GM18499 (cell line): ENCODE results near the gene TGFBR3.

Source experiments
- ATAC-seq: cut with Tn5 transposase; IDR thresholded peaks from one replicate; pipeline ENCODE4 v1.9.1; 2021; ENCODE audit warnings: moderate number of reproducible peaks; ENCODE audit not compliant: insufficient read depth, unreplicated experiment

TGFBR3 gene

DNA sequence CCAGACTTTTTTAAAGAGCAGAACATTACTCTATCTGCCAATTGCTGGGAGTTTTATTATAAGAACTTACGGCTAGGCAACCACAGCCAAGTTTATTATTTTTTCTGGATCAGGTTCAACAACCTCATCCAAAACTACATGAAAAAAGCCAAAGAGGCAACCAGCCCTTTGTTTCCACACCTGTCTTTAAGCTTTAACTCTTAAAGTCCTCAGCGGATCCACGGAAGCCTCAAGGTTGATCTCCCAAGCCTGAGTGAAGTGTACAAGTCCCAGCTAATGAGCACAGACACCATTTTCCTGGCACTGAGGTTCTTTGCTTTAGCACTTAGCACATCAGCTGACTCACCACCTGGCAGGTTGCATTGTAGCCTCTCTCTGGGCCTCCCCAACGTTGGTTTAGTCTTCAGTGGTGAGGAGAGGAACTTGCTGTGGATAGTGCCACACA, 143.1 kb downstream of the TGFBR3 start:
- no peak for ATAC-seq

DNA sequence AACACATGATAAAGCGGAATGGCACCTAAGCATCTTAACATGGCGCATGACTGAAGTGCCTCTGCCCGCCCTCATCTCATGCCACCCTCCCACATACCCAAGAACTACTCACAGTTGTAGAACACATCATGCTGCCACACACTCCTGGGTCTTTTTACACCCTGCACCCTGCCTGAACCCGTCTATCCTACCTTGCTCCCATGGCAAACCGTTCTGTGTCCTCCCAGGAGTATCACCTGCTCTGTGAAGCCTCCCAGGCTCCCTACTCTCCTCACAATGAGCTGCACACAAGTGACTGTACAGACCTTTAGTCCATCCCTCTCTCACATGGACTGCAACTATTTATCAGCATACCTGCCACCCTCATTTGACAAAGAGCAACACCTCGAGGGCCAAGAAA, 144.0 kb downstream of the TGFBR3 start:
- ATAC-seq = no peak

DNA sequence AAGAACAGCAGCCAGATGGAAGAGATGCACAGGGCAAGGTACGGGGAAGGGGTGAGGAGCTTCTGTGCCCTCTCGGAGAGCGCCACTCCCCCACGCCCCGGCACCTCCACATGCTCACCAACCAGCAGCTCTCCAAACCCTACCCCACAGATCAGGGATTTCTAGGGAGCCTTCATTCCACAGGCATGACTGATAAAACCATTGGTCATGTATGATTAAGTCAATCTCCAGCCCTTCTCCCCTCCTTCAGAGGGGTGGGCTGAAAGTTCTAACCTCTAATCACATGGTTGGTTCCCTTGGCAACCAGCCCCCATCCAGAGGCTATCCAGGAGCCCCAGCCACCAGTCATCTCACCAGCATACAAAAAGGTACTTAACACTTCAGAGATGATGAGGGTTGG, 144.7 kb downstream of the TGFBR3 start:
- no peak for ATAC-seq

DNA sequence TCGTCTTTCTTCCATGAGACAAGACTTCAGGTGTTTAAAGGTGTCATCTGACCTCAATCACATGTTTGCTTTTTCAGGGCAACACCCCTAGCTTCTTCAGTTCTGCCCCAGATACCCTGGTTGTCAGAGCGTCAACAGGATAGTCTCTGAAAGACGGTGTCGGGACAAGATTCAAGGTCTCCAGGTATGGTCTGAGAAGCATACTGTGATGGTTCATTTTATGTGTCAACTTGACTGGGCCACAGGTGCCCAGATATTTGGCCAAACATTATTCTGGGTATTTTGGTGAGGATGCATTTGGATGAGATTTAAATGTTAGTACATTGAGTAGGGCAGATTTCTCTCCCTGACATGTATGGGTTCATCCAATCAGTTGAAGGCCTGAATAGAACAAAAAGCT, 148.3 kb downstream of the TGFBR3 start:
- no peak for ATAC-seq

DNA sequence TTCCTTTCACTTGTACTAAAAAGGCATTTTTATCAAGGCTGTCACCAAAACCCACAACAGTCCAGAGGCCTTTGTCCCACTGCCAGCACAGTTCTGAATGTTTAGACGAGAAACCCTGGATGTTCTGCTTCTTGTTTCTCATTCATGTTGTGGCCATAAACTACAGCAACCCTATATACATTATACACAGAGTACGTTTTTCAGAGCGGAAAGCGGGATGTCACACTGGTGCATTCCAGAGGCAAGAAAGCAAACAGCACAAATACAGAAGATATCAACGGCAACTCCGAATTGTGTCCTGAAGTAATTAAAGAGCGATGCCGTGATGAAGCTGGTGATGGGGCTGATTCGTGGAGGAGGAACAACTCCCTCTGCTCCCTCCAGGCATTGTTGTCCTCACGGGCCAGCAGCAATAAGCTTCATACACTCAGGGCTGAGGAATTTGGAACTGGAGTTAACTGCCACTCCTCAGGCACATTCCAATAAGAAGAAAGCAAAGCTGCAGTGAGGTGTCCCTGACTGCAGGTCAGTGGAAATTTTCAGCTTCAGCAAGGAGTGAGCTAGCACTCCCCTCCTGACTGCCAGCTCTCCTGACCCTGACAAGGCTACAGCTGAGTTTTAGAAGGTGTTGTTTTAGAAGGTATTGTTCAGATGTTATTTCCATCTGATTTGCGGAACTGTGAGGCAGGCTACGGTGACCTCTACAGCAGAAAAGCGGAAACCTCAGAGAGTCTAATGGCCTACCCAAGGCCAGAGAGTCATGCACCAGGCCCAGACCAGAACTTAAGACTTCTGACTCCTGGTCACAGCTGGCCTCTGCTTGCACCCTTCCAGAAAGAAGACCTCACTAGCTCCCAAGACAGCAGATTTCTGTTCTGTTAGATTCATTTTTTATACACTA, 149.0 kb downstream of the TGFBR3 start:
- ATAC-seq = no peak

DNA sequence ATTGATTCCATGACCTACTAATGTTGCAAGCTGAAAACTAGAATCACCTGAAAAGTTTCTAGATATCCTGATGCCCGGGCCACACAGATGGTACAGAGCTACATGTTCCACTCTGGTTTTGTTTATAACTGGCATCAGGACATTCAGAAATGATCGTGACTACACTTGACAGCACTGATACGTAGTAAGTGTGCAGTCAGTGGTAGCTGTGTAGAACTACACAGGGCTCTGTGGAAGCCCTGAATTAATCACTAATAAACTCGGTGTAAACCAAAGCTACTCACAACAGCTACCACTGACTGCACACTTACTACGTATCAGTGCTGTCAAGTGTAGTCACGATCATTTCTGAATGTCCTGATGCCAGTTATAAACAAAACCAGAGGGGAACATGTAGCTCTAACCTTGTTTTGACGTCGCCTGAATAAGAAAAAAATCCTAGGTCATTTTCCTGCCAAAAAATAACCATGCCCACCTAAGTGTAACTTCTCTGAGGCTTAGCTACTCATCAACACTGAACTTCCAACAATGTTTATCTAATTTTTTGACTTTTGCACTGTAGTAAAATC, 149.7 kb downstream of the TGFBR3 start:
- ATAC-seq = no peak

DNA sequence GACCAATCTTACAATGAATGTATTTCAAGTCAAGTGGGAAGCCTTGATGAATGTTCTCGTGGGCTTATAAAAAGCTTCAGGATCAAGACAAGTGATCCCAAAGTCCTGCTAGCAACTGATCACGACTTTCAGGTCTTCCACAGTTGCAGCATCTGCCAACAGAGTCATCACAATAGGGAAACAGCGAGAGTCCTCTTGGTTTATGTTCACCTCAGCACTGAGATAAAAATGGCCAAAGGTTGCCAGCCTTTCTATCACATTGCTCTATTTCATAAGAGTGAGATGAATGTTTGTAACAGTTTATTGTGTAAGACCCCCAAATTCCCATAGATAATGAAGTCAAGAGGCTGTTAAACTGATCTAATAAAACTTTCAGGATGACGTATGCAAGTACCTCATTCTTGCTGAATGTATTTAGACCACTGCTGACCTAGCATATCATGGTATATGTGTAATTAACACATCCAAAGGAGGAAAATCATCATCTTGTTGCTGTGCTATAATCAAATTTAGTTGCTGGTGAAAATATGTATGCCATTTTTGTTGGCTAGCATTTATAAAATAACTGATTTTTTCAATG, 150.6 kb downstream of the TGFBR3 start:
- ATAC-seq = no peak

DNA sequence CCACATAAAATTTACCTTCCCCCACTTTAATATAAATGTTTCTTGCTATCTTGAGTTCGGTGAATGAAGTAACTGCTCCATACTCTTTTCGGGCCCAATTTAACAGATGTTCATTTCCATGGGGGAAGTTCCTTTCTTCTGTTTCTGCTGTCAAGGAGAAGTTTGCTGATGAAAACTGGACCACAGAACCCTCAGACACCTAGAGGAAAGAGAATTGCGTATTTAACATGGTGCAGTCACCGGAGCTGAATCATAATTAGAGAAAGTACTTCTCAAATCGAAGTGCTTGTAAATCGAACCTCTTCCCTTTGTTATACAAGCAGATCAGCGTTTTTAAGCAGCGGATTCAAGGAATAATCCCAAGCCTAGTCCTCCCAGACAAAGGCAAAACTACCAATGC, 151.2 kb downstream of the TGFBR3 start:
- no peak for ATAC-seq

DNA sequence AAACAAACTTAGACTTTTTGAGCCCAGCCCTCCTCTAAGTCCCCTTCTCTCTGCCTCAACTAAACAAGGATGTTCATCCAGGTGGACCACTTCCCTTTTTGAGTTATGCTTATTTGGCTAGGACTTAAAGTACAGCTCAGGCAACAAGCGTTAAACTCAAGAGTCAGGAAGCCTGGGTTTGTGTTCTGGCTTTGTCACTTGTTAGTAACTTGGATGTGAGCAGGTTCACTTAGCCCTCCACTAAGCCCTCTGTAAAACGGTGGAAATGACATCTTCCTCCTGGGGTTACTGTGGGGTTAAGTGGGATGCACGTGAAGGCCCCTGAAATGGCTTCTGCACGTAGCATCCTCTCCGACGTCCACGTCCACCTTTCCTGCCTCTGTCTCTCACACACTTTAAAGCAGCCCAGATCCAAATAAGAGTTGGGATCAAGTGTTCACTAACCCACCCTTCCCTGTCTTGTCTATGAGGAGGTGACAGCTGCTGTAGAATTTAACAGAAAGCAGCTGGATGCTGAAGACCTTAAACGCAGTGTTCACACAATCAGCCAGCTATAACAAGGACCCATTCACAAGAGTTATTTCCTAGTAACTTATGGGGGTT, 152.7 kb downstream of the TGFBR3 start:
- no peak for ATAC-seq

DNA sequence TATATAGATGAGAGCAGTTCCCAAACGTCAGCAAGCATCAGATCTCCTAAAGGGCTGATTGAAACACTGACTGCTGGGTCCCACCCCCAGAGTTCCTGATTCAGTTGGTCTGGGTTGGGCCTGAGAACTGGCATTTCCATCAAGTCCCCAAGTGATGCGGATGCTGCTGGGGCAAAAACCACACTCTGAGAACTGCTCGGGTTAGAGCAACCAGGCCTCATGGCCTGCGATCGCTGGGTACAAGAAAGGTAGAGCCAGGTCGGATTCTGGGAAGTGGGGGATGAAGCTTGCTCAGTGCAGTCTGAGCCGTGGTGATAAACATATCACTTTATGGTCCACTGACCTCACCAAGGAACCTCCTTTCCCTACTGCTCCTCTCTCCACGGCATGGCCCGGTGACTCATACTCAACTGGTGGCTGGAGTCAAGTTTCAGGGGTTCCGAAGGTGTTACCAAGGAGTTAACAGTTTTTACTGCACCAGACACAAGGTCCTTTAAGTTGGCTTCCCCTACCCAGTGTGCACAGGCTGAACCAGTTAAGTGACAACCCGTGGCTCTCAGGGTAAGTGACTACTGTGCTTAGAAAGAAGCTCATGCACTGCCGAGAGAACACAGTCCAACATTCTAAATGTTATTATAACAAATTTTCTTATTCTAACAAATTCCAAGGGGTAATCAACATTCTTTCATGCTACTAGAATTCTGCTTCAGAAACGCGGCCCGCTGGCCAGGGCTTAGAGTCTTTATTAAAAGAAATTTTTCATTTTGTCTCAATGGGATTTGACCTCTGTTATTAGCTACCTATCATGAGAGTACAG, 153.5 kb downstream of the TGFBR3 start:
- peak; percentile 40 for ATAC-seq

DNA sequence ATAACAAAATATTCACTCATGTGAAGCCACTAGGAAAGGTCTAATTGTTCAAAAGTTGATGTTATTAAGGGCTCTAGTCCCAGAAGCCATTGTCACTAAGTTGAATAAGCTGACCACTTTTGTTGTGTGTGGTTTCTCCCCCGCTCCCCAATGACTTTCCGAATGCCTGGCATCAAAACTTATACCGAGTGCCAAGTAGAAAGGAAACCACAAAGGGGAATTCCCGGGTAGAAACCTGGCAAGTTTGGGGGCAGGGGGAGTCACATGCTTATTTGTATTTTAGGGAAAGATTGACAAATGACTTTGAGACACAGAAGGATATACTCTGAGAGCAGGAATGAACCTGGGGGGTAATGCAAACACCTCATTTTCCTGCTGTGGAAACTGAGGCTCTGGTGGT, 154.1 kb downstream of the TGFBR3 start:
- ATAC-seq = no peak

DNA sequence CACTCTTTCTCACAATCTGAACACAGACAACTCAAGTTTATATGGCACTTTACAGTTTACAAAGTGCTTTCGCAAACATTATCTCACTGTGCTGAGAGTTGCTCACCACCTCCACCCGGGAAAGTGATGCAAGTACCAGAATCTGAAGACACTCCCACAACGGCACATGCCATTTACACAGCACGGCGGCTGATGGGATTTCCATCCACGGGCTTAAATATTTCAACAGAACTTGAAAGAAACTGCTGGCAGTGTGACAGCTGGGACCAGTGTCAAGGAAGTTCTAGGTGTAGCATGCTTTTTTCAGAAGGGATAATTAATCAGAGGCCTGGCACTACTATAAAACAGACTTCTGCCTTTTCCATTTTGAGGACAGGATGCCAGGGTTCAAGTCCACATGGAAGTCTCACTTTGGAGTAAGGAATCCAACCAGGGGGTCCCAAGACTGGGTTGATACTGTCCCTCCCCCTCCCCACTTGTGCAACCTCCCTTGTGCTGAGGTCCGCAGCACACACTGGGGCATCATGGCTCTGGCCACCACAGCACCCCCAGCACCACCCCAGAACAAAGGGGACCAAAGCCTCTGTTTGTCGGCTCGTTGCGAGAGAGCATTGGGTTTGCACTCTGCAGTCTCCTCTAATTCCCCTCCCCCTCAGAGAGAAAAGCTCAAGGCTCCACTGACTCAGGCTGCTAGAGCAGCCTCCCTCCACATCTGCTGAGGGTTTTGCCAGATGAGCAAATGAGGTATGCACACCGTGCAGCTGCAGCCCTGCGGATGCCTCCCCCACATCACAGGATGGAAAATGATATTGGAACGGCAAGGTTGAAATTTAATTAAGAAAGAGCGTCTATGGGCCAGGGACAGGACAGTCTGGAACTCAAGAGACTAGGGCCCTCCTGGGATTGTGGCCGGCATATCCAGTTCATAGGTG, 154.9 kb downstream of the TGFBR3 start:
- ATAC-seq = no peak

DNA sequence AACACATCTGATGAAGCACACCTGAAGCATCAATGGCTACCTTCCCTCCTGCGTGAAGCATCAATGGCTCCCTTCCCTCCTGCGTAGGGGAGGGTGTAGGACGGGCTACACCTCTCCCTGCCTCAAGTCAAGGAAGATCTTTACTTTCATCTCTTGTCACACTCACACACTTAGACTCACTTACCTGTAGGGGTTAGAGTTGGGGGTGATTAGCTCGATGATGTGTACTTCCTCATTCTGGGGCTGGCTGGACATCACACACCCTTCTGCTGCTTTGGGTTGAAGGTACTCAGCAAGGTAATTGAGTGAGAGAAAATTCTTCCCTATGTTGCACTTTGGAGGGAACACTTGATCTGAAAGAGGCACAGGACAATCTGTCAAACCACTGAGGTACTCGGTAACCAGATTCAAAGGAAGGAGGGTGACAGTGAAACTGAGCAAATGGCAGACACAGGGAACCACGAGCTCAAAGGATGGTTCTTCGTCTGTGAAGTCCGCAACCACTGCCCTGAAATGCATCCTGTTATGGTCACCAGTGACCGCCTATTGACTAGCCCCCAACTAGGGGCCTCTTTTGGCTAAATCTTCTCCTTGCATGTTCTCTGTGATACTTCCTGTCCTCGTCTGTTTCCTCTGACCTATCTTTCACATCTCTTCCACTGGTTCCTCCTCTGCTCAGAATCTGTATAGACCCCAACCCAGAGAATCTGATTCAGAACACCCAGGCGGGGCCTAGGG, 156.2 kb downstream of the TGFBR3 start:
- no peak for ATAC-seq

DNA sequence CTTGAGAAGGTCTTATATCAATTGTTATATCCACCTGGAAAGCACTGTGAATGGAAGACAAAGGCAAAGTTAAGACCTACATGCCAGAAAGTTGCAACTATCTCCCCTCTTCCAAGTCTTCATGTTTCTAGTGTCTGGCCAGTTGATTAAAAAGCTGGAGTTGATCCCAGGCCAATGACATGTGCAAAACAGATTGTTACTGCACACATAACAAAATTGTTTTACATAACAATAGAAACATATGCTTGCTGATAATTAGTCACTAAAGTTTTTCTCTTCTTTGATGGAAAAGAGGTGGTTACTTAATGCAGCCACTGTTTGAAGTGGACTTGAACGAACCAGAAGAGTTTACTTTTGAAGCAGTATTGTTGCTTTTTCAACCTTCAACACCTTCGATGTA, 158.2 kb downstream of the TGFBR3 start:
- no peak for ATAC-seq

DNA sequence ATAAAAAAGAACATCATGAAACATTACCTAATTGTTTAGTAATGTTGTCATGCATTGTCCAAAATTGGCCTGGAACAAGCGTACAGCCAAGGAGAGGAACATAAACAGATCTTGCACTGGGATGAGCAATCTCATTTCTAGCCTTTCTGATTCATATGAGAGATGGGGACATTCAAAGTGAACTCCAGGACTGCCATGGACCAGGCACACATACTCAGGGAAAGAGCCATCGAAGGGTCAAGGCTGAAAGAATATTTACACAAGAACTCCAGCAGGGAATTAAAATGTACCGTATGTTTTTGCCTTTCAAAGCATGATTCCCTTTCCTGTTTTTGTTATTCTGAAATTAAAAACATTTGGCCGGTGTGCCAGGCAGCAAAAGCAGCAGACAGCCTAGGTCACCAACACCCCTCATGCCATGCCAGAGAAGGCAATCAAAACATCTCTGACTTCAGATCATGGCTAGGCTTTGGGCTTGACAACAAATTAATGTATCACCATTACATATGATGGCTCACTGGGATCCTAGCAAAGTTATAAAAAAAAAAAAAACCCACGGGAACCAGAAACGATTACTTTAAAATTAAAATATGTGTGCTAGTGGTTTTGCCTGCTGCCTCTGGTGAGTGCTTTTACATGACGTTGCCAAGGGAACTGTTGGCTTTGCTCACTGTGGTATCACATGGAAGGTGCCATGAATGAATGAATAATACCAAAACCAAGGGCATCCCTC, 159.8 kb downstream of the TGFBR3 start:
- no peak for ATAC-seq

DNA sequence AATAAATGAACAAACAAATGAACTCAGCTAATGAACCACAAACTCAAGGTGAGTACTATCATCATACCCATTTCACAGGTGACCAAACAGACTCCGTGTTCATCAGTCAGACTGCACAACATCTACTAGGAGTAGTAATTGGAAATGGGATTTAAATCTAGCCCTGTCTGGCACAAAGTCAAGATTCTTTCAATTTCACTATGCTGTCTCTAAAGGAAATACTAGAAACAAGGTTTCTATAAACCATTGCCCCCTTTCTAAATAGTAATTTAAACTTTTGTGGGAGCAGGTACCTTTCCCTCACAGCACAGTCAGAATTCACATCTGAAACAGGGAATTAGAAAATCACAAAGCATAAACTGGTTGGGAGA, 160.3 kb downstream of the TGFBR3 start:
- no peak for ATAC-seq

DNA sequence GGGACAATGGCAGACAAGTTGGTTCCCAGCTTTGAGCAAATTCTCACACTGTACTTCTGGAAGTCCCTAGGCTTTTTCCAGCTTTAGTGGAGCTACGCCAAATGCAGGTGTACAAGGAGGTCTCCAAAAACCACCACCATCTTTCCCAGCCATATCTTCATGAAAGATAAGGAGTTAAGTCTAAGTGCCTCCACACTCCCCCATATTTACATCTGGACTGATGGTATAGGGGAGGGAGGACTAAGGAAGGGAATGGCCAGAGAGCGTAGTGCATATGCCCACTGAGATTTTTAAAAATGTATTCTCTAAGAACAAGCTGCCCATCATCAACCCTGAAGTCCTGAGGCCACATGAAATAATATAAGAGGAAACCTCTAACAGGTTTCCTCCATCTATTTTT, 161.3 kb downstream of the TGFBR3 start:
- no peak for ATAC-seq

DNA sequence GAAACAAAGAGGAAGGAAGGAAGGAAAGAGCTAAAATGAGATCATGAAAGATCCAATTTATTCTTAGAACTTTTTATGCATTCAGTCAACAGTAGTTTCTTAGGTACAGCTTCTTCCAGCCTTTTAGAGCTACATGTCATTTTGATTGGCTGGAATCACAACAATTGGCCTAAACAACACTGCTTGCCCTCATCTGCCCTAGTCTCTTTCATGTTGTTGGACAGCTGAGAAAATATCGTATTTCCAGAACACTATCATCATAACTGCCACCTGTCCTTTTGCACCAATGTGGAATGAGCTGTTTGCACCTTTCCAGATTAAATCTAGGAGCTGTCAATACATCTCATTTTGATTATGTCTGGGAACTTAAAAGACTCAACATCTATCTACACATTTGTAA, 161.7 kb downstream of the TGFBR3 start:
- ATAC-seq = no peak
